Stimulated activated CD4-positive, alpha-beta T cell treated with anti-CD3 and anti-CD28 coated beads, Interleukin-1b, Interleukin-23, amount 100 ng/mL, for 4 hours (primary cell): ENCODE results near the gene FKBP5.

Experiments used
- DNase-seq, 2 donors: peaks; one replicate each; pipeline ENCODE4 v3.0.0-alpha.2; 2020; ENCODE audit warnings: low read depth in 2 of 2

FKBP5 gene

DNA sequence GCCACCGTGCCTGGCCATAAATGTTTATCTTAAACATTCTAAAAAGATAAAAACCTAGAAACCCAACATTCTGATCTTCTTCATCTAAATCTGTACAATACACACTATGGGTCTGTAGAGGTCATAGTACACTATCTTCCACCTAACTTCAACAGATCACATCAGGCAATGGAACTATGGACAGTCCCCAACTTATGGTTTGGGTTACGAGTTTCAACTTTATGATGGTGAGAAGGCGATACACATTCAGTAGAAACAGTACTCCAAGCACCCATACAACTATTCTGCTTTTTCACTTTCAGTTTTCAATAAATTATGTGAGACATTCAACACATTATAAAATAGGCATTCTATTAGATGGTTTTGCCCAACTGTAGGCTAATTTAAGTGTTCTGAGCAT lies 23.1 kb downstream of the FKBP5 start:
- DNase-seq, result no peak

DNA sequence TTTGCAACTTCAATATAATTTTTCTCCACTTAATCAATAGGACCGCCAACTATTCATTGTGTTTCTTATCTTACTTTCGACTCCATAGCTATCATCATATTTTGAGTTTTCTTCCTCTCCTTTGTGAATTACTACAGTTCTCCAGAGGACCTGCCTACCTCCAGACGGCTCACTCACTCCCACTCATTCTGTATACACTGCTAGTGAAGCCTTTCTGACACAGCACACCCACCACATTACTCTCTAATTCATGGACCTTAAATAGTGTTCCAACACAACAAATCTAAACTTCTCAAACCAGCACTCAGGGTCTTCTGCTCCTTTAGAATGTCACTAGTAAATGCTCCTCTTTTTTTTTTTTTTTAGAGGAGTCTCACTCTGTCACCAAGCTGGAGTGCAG lies 23.8 kb downstream of the FKBP5 start:
- no peak for DNase-seq

GRCh38 chr6:35663447-35664235 lies 25.1 kb downstream of the FKBP5 start:
- no peak for DNase-seq

DNA sequence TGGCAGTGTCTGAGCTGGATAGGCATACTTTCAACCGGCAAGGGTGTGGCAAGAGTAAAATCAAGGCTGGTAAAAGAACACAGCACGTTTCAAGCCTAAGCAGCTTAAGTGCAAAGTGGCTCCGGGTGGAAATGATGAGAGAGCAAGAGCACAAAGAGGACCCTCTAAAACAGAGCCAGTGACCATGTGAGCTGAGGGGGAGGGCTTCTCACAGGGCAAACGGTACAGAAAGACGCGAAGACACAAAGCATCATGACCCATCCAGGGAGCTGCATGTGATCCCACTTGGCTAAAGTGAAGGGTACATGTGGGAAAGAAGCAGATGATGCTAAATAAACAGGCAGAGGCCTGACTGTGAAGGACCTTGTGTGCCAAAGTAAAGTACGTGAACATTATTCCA lies 25.7 kb downstream of the FKBP5 start:
- DNase-seq, result no peak

DNA sequence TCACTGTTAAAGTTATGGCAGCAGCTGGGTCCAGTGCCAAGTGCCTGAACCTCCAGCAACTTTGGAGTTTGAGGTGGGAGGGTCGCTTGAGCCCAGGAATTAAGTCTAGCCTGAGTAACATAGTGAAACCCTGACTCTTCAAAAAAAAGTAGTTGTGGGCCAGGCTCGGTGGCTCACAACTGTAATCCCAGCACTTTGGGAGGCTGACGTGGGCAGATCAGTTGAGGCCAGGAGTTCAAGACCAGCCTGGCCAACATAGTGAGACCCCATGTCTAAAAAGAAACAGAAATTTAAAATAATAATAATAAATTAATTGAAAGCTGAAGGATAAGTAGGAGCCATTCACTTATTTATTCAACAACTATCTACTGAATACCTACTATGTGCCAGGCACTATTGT lies 33.8 kb downstream of the FKBP5 start:
- no peak for DNase-seq

DNA sequence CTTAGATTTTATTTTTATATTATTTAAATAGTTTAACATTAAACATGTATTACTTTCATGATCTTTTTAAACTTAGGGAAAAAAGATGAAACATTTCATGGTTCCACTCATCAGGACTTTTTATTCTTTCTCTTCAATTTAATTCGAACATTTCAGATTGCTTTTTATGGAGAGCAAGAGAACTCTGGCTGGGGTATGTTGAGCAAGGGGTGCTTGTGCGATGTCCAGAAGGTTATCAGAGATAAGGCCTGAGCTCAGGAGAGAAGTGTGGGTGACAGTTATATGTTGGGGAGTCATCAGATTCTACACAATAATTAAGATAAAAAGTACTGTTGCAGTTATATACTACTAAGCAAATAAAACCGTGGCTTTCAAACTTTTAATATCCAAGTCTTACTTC lies 37.5 kb downstream of the FKBP5 start:
- no peak for DNase-seq

GRCh38 chr6:35650015-35650414 lies 38.7 kb downstream of the FKBP5 start:
- no peak for DNase-seq

DNA sequence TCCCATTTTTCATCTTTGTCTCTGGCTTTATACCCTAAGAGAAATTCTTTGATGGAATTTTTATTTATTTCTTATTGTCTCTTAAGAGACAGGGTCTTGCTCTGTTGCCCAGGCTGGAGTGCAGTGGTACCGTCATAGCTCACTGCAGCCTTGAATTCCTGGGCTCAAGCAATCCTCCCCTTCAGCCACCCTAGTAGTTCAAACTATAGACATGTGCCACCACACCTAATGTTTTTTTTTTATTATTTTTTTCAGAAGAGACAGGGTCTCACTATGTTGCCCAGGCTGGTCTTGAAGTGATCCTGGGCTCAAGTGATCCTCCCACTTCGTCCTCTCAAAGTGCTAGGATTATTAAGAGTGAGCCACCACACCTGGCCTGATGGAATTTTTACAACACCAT lies 40.5 kb downstream of the FKBP5 start:
- DNase-seq, result no peak

DNA sequence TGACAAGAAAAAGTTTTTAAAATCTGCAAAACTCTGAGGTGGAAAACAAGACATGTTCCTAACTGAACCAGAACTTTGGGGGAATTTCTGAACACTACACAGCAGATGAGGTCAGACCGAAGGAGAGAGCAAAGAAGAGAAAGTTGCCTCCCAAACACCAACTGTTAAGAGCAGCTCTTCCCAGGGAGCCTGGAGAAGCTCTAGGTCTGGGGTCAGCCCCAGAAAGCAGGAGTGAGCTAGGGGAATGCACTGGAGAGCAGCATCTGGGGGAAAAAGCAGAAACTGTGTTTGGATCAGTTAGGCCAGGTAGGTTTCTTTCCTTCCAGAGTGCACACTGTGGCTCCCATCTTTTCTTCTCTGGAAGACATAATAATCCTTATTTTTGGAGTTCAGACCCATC lies 41.3 kb downstream of the FKBP5 start:
- no peak for DNase-seq

DNA sequence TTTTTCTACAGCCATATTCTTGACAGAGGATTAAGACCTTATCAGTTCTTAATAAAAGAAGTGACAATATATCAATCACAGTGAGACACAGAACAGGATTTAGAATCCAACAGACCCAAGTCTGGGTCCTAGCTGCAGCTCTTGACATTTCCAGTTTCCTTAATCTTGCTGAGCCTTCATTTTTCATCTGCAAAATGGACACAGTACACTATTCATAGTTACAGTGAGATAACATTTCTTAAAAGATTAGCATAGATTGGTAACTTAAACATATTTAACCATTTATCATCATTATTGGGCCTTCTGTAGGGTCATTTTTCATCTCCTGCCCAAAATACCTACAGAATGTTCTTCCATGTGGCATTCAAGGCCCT lies 45.6 kb downstream of the FKBP5 start:
- no peak for DNase-seq

- DNase-seq, result no peak
These were observed 46.1 kb downstream of the FKBP5 start for GRCh38 chr6:35642471-35643161.

GRCh38 chr6:35640017-35640664 lies 48.6 kb downstream of the FKBP5 start:
- DNase-seq, result no peak

GRCh38 chr6:35638679-35639078 lies 50.0 kb downstream of the FKBP5 start:
- DNase-seq, result no peak

DNA sequence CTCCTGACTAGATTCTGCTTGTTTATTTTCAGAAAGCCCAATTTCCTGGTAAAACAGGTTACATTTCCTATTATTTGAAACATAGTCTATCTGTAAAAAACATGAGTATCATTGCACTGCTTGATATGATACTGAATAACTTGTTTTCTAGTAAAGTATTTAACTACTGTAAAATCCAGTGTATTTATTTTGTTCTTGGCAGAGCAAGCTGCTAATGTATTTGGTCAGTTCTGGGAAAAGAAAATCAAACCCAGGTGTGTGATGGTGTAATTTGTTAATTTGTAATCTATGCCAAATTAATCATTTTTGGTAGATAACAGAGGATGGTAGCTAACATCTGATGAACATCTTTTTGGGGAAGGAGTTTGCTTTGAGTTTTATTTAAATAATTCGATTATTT lies 50.8 kb downstream of the FKBP5 start:
- DNase-seq, result no peak

DNA sequence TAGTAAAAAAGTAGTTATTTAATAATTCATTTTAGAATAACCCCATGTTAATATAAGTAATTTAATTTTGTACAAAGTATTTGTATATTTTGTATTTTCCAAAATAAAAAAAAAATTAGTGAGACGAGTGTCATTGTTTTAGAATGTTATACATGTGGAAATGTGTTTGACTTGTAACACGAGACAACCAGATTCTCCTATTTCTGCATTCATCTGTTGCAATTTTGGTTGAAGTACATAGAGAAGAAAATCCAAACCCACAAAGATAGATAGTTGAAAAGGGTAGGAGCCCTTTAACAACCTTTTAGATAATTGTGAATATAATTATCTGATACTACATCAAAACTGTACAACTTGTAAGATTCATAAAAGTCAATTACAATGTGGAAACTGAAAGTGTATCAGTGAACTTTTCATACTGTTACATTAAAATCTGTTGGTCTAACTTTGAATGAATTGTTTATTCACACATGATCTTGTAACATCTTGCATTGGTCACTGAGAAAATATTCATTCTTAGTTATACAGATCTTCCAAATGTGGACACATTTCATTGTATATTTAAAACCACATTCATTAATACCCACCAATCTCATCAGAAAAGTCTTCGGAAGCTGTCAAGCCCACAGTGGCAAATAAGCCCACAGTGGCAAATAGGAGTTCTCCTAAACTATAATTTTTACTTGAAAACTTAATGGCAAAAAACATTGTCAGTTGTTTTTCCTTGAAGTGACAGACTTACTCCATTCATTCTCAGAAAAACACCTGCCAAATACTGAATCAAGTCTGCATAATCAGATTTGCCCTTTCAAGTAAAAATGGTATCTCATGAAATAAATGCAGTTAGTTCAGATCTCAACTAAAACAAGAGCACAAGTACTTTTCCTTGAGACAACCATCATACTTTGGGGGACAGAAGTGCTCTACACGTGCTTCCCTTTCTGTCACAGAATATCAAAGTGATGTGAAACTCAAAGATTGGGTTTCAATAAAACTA lies 52.8 kb downstream of the FKBP5 start:
- DNase-seq, result no peak

- DNase-seq, result no peak
These were observed 54.4 kb downstream of the FKBP5 start for GRCh38 chr6:35634316-35634715.

DNA sequence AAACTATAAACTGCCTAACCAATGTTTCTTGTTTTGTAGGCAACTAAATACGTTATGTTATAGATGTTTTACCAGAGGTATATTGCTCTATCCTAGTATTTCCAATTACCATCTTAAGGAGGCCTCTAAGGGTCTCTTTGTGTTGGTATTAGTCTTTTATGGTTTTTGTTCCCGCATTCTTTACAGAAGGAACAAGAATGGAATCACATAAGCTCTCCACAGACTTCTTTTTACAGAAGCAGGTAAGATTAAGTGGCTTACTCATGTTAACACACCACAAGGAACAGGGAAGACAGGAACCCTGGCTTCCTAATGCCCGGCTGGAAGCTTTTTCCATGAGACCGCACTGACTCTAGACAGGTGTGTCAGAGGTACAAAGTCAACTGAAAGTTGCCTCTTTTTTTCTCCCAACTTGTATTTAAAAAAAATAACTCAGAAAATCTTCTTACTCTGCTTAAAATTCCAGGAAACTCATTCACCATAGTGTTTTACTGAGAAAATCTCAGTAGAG lies 55.1 kb downstream of the FKBP5 start:
- DNase-seq, result no peak

GRCh38 chr6:35629876-35630378 lies 58.8 kb downstream of the FKBP5 start:
- no peak for DNase-seq

DNA sequence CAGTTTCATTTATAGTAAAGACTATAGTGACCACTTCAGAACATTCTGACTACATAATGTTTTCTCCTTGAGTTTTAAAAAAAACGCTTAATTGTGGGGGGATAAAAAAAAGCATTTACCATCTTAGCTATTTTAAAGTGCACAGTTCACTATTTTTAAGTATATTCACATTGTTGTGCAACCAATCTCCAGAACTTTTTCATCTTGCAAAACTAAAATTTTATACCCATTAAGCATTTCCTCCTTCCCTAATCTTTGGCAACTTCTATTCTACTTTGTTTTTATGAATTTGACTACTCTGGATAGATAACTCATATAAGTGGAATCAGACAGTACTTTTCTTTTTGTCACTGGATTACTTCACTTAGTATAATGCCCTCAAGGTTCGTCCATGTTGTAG lies 62.3 kb downstream of the FKBP5 start:
- no peak for DNase-seq

DNA sequence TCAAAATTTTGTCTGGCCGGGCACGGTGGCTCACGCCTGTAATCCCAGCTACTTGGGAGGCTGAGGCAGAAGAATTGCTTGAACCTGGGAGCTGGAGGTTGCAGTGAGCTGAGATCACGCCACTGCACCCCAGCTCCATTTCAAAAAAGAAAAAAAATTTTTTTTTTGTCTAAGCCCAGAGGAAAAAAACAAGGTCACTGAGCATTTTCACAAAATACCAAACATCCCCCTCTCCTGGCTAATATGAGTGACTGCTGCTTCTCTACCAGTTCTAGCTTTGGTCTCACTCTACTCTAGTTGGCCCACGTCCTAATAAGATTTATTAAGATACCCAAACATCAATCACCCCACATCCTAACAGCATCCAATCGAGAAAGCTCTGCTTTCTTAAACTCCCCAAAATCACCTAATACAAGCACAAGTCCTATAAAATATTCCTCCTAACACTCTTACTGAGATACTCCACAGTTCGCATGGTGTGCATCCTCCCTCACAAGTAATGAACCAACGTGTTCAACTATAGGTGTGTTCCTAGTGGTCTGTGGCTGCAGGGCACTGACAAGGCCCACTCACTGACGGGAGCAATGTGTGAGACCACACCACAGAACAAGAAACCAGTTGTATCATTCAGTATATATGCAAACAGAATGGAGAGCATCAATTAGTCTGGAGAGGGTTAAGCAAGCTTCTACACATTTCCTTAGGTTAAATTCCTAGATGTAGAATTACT lies 64.2 kb downstream of the FKBP5 start:
- DNase-seq, result no peak

GRCh38 chr6:35622283-35622682 lies 66.4 kb downstream of the FKBP5 start:
- DNase-seq, result no peak
